SK-N-MC (cell line): Measurements from ENCODE around the gene ZNF236.

ENCODE experiments used
- EZH2 ChIP-seq: fragments of 200-600 bp; sonication (generic); IDR thresholded peaks from one replicate; pipeline ENCODE4 v1.6.1; 2017; ENCODE audit warnings: antibody characterized with exemption
- POLR2AphosphoS5 ChIP-seq: IDR thresholded peaks from 2 replicates; pipeline ENCODE4 v1.6.1; 2012; ENCODE audit warnings: mild to moderate bottlenecking, low read depth, low read length, borderline replicate concordance

DNA sequence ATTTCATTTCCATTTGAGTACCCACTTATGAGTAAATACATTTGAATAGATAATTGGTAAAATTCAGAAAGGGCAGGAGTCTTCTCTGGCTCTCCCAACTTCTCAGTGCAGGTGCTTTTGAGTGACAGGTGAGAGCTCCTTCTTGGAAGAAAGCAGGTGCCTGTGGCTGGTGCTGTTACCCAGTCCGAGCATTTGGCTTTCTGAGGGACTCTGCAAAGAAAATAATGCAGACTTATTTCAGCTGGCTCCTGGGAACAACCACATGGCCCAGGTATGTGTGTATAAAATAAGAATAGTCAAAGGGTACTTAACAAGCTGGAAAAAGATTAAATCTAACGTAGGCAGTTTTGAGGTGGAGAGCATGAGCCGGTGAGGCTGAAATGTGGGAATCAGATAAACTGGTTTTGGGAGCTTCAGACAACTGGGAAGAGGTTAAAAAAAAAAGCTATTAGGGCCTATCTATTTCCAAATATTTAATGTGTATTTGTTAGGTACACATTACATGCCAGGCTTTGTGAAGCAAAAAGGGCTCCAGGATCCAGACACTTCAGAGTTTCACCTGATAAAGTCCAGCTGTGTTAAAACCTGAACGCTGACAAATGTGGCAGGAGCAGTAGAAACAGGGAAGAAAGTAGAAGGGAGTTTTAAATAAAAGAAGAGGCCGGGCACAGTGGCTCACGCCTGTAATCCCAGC lies 20.6 kb downstream of the ZNF236 start:
- TF ChIP-seq POLR2AphosphoS5 (no peak), EZH2 (no peak)
